Measurements from ENCODE around the gene IKBKE. TPM values are rescaled to one million over a fixed set of nuclear protein-coding genes. Genes with fewer than 3 reads are reported as not detected.

The IKBKE gene
- total and polyA plus RNA-seq, 4 donors, result 2.2 to 4.4 (median 3.6) TPM

- Histone ChIP-seq H3K27ac (ENCODE audit: low read depth, low read length) (no peak overlapping the region), H3K9me3 (ENCODE audit: control insufficient read depth, insufficient read depth, low read length) (no peaks in the 10 kb centered on the region), H3K27me3 (ENCODE audit: control insufficient read depth, insufficient read depth, low read length) (no peaks in the 10 kb centered on the region), H3K4me1 (ENCODE audit: control insufficient read depth, insufficient read depth, low read length) (peaks cover 13% of the 10 kb centered on the region), H3K4me3 (ENCODE audit: low read depth, low read length) (no peak overlapping the region), H3K36me3 (ENCODE audit: control insufficient read depth, insufficient read depth, low read length) (peaks cover 23% of the 10 kb centered on the region)
- peak in 5 of 6 donors; percentile 50 to 91 (median 64) for DNase-seq (ENCODE audit: low read depth in 4 of 6, low spot score in 6 of 6)
- WGBS (ENCODE audit: insufficient coverage), result 86% methylated on average over 4 of the region's 9 CpGs
These were observed 8.4 kb upstream of the IKBKE start for GRCh38 chr1:206461602-206462455.

DNA sequence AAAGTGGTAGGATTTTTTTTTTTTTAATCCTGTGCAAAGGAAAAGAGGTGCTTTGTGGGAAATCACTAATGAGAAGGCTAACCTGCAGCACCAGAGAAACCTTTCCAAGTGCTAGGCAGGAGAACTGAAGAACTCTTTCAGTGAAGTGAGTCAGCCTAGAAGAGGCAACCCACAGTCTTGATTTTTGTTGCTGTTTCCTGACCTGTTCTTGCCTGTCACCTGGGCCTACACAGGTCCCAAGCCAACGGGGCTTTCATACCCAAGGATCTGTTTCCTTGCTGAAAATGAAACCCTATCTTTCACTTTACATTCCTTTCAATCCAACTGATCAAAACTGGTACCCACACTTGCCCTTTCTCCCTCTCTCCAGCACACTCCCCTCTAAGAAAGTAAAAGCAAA, 7.1 kb upstream of the IKBKE start:
- Histone ChIP-seq H3K27ac (ENCODE audit: low read depth, low read length) (no peak overlapping the region), H3K27me3 (ENCODE audit: control insufficient read depth, insufficient read depth, low read length) (no peaks in the 10 kb centered on the region), H3K4me3 (ENCODE audit: low read depth, low read length) (no peak overlapping the region), H3K36me3 (ENCODE audit: control insufficient read depth, insufficient read depth, low read length) (peaks cover 18% of the 10 kb centered on the region), H3K4me1 (ENCODE audit: control insufficient read depth, insufficient read depth, low read length) (peaks cover 20% of the 10 kb centered on the region), H3K9me3 (ENCODE audit: control insufficient read depth, insufficient read depth, low read length) (no peaks in the 10 kb centered on the region)
- WGBS (ENCODE audit: insufficient coverage), result 86% methylated on average over 1 of the region's 1 CpG
- DNase-seq (ENCODE audit: low read depth in 4 of 6, low spot score in 6 of 6), result no peak

- H3K36me3 ChIP-seq (ENCODE audit: control insufficient read depth, insufficient read depth, low read length), result peaks cover 13% of the 10 kb centered on the region
- H3K27me3 ChIP-seq (ENCODE audit: control insufficient read depth, insufficient read depth, low read length), result no peaks in the 10 kb centered on the region
- peaks cover 22% of the 10 kb centered on the region for H3K4me1 ChIP-seq (ENCODE audit: control insufficient read depth, insufficient read depth, low read length)
- H3K27ac ChIP-seq (ENCODE audit: low read depth, low read length), result peak overlapping the region; percentile 29
- no peak for DNase-seq (ENCODE audit: low read depth in 4 of 6, low spot score in 6 of 6)
- H3K9me3 ChIP-seq (ENCODE audit: control insufficient read depth, insufficient read depth, low read length), result no peaks in the 10 kb centered on the region
- no peak overlapping the region for H3K4me3 ChIP-seq (ENCODE audit: low read depth, low read length)
- WGBS (ENCODE audit: insufficient coverage), result 80% methylated on average over 7 of the region's 8 CpGs
These were observed 6.4 kb upstream of the IKBKE start for GRCh38 chr1:206463911-206464310.

DNA sequence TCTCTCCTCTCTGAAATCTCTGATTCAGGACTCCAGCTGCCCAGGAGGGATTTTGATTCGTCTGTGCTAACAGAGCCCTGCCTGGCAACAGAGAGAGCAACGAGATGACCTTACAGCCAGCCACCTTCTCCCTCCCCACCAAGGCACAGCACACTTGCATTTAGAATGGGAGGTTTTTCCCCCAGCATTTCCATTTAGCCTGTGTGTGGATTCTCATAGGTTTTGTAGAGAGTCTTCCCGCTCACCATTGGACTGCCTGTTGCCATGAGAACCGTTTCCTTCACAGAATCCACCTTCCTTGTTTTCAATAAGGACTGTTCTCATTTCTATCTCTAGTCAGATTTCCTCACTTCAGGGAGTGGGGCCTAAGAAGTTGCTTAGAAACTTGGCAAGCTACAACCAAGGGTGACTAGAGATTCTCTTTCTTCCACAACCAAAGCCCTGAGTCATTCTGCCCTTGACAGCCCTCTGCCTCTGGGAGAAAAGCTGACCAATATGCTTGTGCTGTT, 5.8 kb upstream of the IKBKE start:
- no peak overlapping the region for H3K4me3 ChIP-seq (ENCODE audit: low read depth, low read length)
- H3K4me1 ChIP-seq (ENCODE audit: control insufficient read depth, insufficient read depth, low read length), result peaks cover 24% of the 10 kb centered on the region
- peak in 5 of 6 donors; percentile 45 to 83 (median 69) for DNase-seq (ENCODE audit: low read depth in 4 of 6, low spot score in 6 of 6)
- WGBS (ENCODE audit: insufficient coverage), result 12% methylated on average over 3 of the region's 4 CpGs
- no peaks in the 10 kb centered on the region for H3K9me3 ChIP-seq (ENCODE audit: control insufficient read depth, insufficient read depth, low read length)
- peaks cover 13% of the 10 kb centered on the region for H3K36me3 ChIP-seq (ENCODE audit: control insufficient read depth, insufficient read depth, low read length)
- H3K27me3 ChIP-seq (ENCODE audit: control insufficient read depth, insufficient read depth, low read length), result no peaks in the 10 kb centered on the region
- H3K27ac ChIP-seq (ENCODE audit: low read depth, low read length), result peak overlapping the region; percentile 29

GRCh38 chr1:206465951-206466350, 4.3 kb upstream of the IKBKE start:
- peaks cover 39% of the 10 kb centered on the region for H3K4me1 ChIP-seq (ENCODE audit: control insufficient read depth, insufficient read depth, low read length)
- peaks cover 7% of the 10 kb centered on the region for H3K27me3 ChIP-seq (ENCODE audit: control insufficient read depth, insufficient read depth, low read length)
- DNase-seq (ENCODE audit: low read depth in 4 of 6, low spot score in 6 of 6), result no peak
- no peak overlapping the region for H3K4me3 ChIP-seq (ENCODE audit: low read depth, low read length)
- no peaks in the 10 kb centered on the region for H3K9me3 ChIP-seq (ENCODE audit: control insufficient read depth, insufficient read depth, low read length)
- no CpG with 5 or more reads among the region's 2 CpGs for WGBS (ENCODE audit: insufficient coverage)
- H3K36me3 ChIP-seq (ENCODE audit: control insufficient read depth, insufficient read depth, low read length), result peaks cover 11% of the 10 kb centered on the region
- H3K27ac ChIP-seq (ENCODE audit: low read depth, low read length), result no peak overlapping the region

- peaks cover 3% of the 10 kb centered on the region for H3K36me3 ChIP-seq (ENCODE audit: control insufficient read depth, insufficient read depth, low read length)
- no peaks in the 10 kb centered on the region for H3K9me3 ChIP-seq (ENCODE audit: control insufficient read depth, insufficient read depth, low read length)
- H3K4me3 ChIP-seq (ENCODE audit: low read depth, low read length), result no peak overlapping the region
- no peak overlapping the region for H3K27ac ChIP-seq (ENCODE audit: low read depth, low read length)
- H3K4me1 ChIP-seq (ENCODE audit: control insufficient read depth, insufficient read depth, low read length), result peaks cover 45% of the 10 kb centered on the region
- 63% methylated on average over 13 of the region's 15 CpGs for WGBS (ENCODE audit: insufficient coverage)
- no peak for DNase-seq (ENCODE audit: low read depth in 4 of 6, low spot score in 6 of 6)
- peaks cover 9% of the 10 kb centered on the region for H3K27me3 ChIP-seq (ENCODE audit: control insufficient read depth, insufficient read depth, low read length)
These were observed 3.2 kb upstream of the IKBKE start for GRCh38 chr1:206466840-206467649.

- peaks cover 48% of the 10 kb centered on the region for H3K4me1 ChIP-seq (ENCODE audit: control insufficient read depth, insufficient read depth, low read length)
These were observed 2.4 kb upstream of the IKBKE start for GRCh38 chr1:206467915-206468314.

DNA sequence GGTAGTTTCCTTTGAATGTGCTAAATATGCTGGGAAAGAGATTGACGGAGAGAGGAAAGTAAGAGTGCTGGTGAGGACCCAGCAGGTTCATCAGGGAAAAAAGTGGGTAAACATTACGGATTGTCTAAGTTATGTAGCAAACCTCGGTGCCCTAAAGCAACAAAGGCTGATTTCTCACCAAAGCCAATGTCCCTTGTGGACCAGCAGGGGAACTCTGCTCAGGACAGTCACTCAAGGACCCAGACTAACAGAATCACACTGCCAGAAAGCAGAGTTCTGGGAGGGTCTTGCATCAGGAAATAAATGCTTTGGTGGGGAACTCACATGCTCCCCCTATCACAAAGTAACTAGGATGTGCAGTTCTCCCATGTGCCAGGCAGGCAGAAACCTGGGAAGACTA, 1.7 kb upstream of the IKBKE start:
- Histone ChIP-seq H3K27me3 (ENCODE audit: control insufficient read depth, insufficient read depth, low read length) (peaks cover 9% of the 10 kb centered on the region), H3K4me3 (ENCODE audit: low read depth, low read length) (no peak overlapping the region), H3K9me3 (ENCODE audit: control insufficient read depth, insufficient read depth, low read length) (no peaks in the 10 kb centered on the region), H3K36me3 (ENCODE audit: control insufficient read depth, insufficient read depth, low read length) (peaks cover 8% of the 10 kb centered on the region), H3K27ac (ENCODE audit: low read depth, low read length) (no peak overlapping the region), H3K4me1 (ENCODE audit: control insufficient read depth, insufficient read depth, low read length) (peaks cover 50% of the 10 kb centered on the region)
- WGBS (ENCODE audit: insufficient coverage), result 79% methylated on average over 3 of the region's 3 CpGs
- no peak for DNase-seq (ENCODE audit: low read depth in 4 of 6, low spot score in 6 of 6)

More at GRCh38 chr1:206467915-206468314, 2.4 kb upstream of the IKBKE start:
- Histone ChIP-seq H3K27me3 (ENCODE audit: control insufficient read depth, insufficient read depth, low read length) (peaks cover 9% of the 10 kb centered on the region), H3K9me3 (ENCODE audit: control insufficient read depth, insufficient read depth, low read length) (no peaks in the 10 kb centered on the region), H3K4me3 (ENCODE audit: low read depth, low read length) (no peak overlapping the region), H3K27ac (ENCODE audit: low read depth, low read length) (no peak overlapping the region), H3K36me3 (ENCODE audit: control insufficient read depth, insufficient read depth, low read length) (peaks cover 5% of the 10 kb centered on the region)
- DNase-seq (ENCODE audit: low read depth in 4 of 6, low spot score in 6 of 6), result no peak
- WGBS (ENCODE audit: insufficient coverage), result 63% methylated on average over 9 of the region's 9 CpGs

GRCh38 chr1:206469411-206469932, 804 bp upstream of the IKBKE start:
- peaks cover 9% of the 10 kb centered on the region for H3K27me3 ChIP-seq (ENCODE audit: control insufficient read depth, insufficient read depth, low read length)
- peaks cover 41% of the 10 kb centered on the region for H3K4me1 ChIP-seq (ENCODE audit: control insufficient read depth, insufficient read depth, low read length)
- no peak overlapping the region for H3K4me3 ChIP-seq (ENCODE audit: low read depth, low read length)
- no peaks in the 10 kb centered on the region for H3K9me3 ChIP-seq (ENCODE audit: control insufficient read depth, insufficient read depth, low read length)
- peaks cover 6% of the 10 kb centered on the region for H3K36me3 ChIP-seq (ENCODE audit: control insufficient read depth, insufficient read depth, low read length)
- H3K27ac ChIP-seq (ENCODE audit: low read depth, low read length), result no peak overlapping the region
- 80% methylated on average over 1 of the region's 2 CpGs for WGBS (ENCODE audit: insufficient coverage)
- no peak for DNase-seq (ENCODE audit: low read depth in 4 of 6, low spot score in 6 of 6)
